GM23338 (cell line): Measurements from ENCODE around the gene NFIC. TPM values are rescaled to one million over a fixed set of nuclear protein-coding genes. Genes with fewer than 3 reads are reported as not detected.

ENCODE experiments used
- ATAC-seq: fragments of 200-7000 bp; cut with Tn5 transposase; 3 replicates; pipeline ENCODE4 v1.9.1; 2020
- DNase-seq: peaks from one replicate; pipeline ENCODE4 v3.0.0-alpha.2; 2015; ENCODE audit warnings: low spot score
- H2AFZ ChIP-seq: fragments of 200-600 bp; sonication (generic); 2 replicates; pipeline ENCODE4 v1.8.0; 2016; ENCODE audit warnings: antibody characterized with exemption, mild to moderate bottlenecking, moderate library complexity
- H3F3A ChIP-seq: fragments of 200-600 bp; sonication (generic); replicated peaks from 2 replicates; pipeline ENCODE4 v1.8.0; 2017; ENCODE audit warnings: antibody characterized with exemption, mixed run types, low read depth
- H3K27ac ChIP-seq: fragments of 200-600 bp; sonication (generic); 2 replicates; pipeline ENCODE4 v1.6.1; 2016; ENCODE audit warnings: low read depth
- H3K27me3 ChIP-seq: fragments of 200-600 bp; sonication (generic); 2 replicates; pipeline ENCODE4 v1.8.0; 2016; ENCODE audit warnings: mild to moderate bottlenecking, mixed run types, moderate library complexity; ENCODE audit not compliant: insufficient read depth
- H3K36me3 ChIP-seq: fragments of 200-600 bp; sonication (generic); 2 replicates; pipeline ENCODE4 v1.8.0; 2016; ENCODE audit warnings: mild to moderate bottlenecking; ENCODE audit not compliant: insufficient read depth
- H3K4me1 ChIP-seq: fragments of 200-600 bp; sonication (generic); 2 replicates; pipeline ENCODE4 v1.8.0; 2016; ENCODE audit warnings: mild to moderate bottlenecking, moderate library complexity; ENCODE audit not compliant: insufficient read depth
- H3K4me2 ChIP-seq: fragments of 200-600 bp; sonication (generic); 2 replicates; pipeline ENCODE4 v1.7.1; 2017; ENCODE audit warnings: mixed run types
- H3K4me3 ChIP-seq: fragments of 200-600 bp; sonication (generic); 2 replicates; pipeline ENCODE4 v1.6.1; 2016; ENCODE audit warnings: mixed run types
- H3K79me2 ChIP-seq: fragments of 200-600 bp; sonication (generic); replicated peaks from 2 replicates; pipeline ENCODE4 v1.8.0; 2017; ENCODE audit warnings: mild to moderate bottlenecking; ENCODE audit not compliant: insufficient read depth
- H3K9me2 ChIP-seq: fragments of 200-600 bp; sonication (generic); 2 replicates; pipeline ENCODE4 v1.8.0; 2017; ENCODE audit not compliant: insufficient read depth
- H4K20me1 ChIP-seq: fragments of 200-600 bp; sonication (generic); replicated peaks from 2 replicates; pipeline ENCODE4 v1.8.0; 2017; ENCODE audit warnings: mild to moderate bottlenecking; ENCODE audit not compliant: insufficient read depth
- H3K27ac Mint-ChIP-seq: 2 replicates; pipeline ENCODE4 v1.8.0; 2020; ENCODE audit warnings: inconsistent platforms, mild to moderate bottlenecking, moderate library complexity, mixed read lengths
- H3K27me3 Mint-ChIP-seq: 3 replicates; pipeline ENCODE4 v1.8.0; 2022; ENCODE audit warnings: low read depth, mild to moderate bottlenecking, moderate library complexity, mixed read lengths, inconsistent platforms; ENCODE audit not compliant: insufficient read depth, poor library complexity
- H3K36me3 Mint-ChIP-seq: 3 replicates; pipeline ENCODE4 v1.8.0; 2021; ENCODE audit warnings: low read depth, mild to moderate bottlenecking, inconsistent platforms, moderate library complexity, mixed read lengths
- H3K4me1 Mint-ChIP-seq: 3 replicates; pipeline ENCODE4 v1.8.0; 2020; ENCODE audit warnings: mild to moderate bottlenecking, inconsistent platforms, mixed read lengths
- H3K4me3 Mint-ChIP-seq: 3 replicates; pipeline ENCODE4 v1.8.0; 2021; ENCODE audit warnings: moderate library complexity, mild to moderate bottlenecking, inconsistent platforms, mixed read lengths
- H3K9me3 Mint-ChIP-seq: 3 replicates; pipeline ENCODE4 v1.8.0; 2020; ENCODE audit warnings: moderate library complexity, mild to moderate bottlenecking, inconsistent platforms, mixed read lengths
- CREB1 ChIP-seq: fragments of 250-450 bp; sonication (Bioruptor Pico); IDR thresholded peaks from 2 replicates; pipeline ENCODE4 v1.5.0; 2020; ENCODE audit warnings: low read depth, mild to moderate bottlenecking, moderate library complexity
- EZH2 ChIP-seq: fragments of 200-600 bp; sonication (generic); IDR thresholded peaks from one replicate; pipeline ENCODE4 v1.8.0; 2017; ENCODE audit warnings: antibody characterized with exemption, mild to moderate bottlenecking, low read depth; ENCODE audit not compliant: unreplicated experiment
- EZH2phosphoT487 ChIP-seq: fragments of 200-600 bp; sonication (generic); IDR thresholded peaks from one replicate; pipeline ENCODE4 v1.8.1; 2018; ENCODE audit warnings: antibody characterized with exemption; ENCODE audit not compliant: unreplicated experiment
- JUNB ChIP-seq: IDR thresholded peaks from one replicate; pipeline ENCODE4 v1.6.1; 2016; ENCODE audit warnings: antibody characterized with exemption; ENCODE audit not compliant: unreplicated experiment
- NANOG ChIP-seq: IDR thresholded peaks from 2 replicates; pipeline ENCODE4 v1.6.1; 2016; ENCODE audit warnings: antibody characterized with exemption, borderline replicate concordance
- POLR2AphosphoS5 ChIP-seq: IDR thresholded peaks from 2 replicates; pipeline ENCODE4 v1.6.1; 2016; ENCODE audit warnings: antibody characterized with exemption, low read depth
- STAT1 ChIP-seq: IDR thresholded peaks from one replicate; pipeline ENCODE4 v1.6.1; 2016; ENCODE audit warnings: antibody characterized with exemption; ENCODE audit not compliant: unreplicated experiment
- ZNF114 ChIP-seq: fragments of 250-450 bp; sonication (Bioruptor Pico); IDR thresholded peaks from 2 replicates; pipeline ENCODE4 v1.5.0; 2020; ENCODE audit warnings: mild to moderate bottlenecking, moderate library complexity
- ZNF331 ChIP-seq: fragments of 250-450 bp; sonication (Bioruptor Pico); IDR thresholded peaks from 2 replicates; pipeline ENCODE4 v1.5.0; 2020; ENCODE audit warnings: low read depth, mild to moderate bottlenecking, moderate library complexity
- polyA plus RNA-seq: library from polyadenylated mRNA; unstranded; fragments of >200 nt; fragmentation: Nextera tagmentation; extraction: Ambion mirVana; gene quantifications from 2 replicates; pipeline ENCODE4 v1.2.1, GENCODE V29; 2016
- total RNA-seq: library from RNA; depleted of rRNA; stranded (reverse); fragments of >200 nt; shearing (Covaris generic); gene quantifications from 2 replicates; pipeline ENCODE4 v1.2.3, GENCODE V29; 2014
- TF ChIP-seq, protein P1 (sequence below): IDR thresholded peaks from 2 replicates; pipeline ENCODE4 v1.6.1; 2016; ENCODE audit warnings: antibody characterized with exemption
- TF ChIP-seq, protein P2 (sequence below), 2 experiments: fragments of 200-600 bp in 1 of 2; sonication (generic) in 1 of 2; conservative IDR thresholded peaks; 2 replicates each; pipeline versions ENCODE4 v1.5.1 to v1.6.1; 2016 to 2017; ENCODE audit warnings: antibody characterized with exemption in 2 of 2, low read depth in 2 of 2, mild to moderate bottlenecking in 2 of 2, moderate library complexity in 1 of 2
- TF ChIP-seq, protein P3 (sequence below): IDR thresholded peaks from one replicate; pipeline ENCODE4 v1.6.1; 2018; ENCODE audit warnings: antibody characterized with exemption; ENCODE audit not compliant: unreplicated experiment

Gene NFIC
- total and polyA plus RNA-seq, 2 experiments from 2014 or later, result 1.3 to 5.3 TPM

DNA sequence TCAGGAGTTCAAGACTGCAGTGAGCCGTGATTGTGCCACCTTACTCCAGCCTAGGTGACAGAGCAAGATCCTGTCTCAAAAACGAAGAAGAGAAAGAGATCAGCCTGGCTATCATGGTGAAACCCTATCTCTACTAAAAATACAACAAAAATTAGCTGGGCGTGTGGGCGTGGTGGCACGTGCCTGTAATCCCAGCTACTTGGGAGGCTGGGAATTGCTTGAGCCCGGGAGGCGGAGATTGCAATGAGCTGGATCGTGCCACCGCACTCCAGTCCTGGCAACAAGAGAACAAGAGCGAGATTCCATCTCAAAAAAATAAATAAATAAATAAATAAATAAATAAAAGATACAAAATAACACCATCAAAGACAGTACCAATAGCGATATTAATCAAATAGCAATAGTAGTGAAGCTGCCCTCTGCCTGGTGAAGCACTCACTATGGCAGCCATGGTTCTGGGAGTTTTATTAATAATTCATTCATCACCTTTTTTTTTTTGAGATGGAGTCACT lies 53.9 kb downstream of the NFIC start (continued):
- TF ChIP-seq EZH2 (no peak), CREB1 (no peak), POLR2AphosphoS5 (no peak), STAT1 (no peak), ZNF331 (CRISPR knock-in tag) (no peak), JUNB (no peak), NANOG (no peak), ZNF114 (CRISPR knock-in tag) (no peak)
- TF ChIP-seq, protein P1, sequence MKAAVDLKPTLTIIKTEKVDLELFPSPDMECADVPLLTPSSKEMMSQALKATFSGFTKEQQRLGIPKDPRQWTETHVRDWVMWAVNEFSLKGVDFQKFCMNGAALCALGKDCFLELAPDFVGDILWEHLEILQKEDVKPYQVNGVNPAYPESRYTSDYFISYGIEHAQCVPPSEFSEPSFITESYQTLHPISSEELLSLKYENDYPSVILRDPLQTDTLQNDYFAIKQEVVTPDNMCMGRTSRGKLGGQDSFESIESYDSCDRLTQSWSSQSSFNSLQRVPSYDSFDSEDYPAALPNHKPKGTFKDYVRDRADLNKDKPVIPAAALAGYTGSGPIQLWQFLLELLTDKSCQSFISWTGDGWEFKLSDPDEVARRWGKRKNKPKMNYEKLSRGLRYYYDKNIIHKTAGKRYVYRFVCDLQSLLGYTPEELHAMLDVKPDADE, result no peak

DNA sequence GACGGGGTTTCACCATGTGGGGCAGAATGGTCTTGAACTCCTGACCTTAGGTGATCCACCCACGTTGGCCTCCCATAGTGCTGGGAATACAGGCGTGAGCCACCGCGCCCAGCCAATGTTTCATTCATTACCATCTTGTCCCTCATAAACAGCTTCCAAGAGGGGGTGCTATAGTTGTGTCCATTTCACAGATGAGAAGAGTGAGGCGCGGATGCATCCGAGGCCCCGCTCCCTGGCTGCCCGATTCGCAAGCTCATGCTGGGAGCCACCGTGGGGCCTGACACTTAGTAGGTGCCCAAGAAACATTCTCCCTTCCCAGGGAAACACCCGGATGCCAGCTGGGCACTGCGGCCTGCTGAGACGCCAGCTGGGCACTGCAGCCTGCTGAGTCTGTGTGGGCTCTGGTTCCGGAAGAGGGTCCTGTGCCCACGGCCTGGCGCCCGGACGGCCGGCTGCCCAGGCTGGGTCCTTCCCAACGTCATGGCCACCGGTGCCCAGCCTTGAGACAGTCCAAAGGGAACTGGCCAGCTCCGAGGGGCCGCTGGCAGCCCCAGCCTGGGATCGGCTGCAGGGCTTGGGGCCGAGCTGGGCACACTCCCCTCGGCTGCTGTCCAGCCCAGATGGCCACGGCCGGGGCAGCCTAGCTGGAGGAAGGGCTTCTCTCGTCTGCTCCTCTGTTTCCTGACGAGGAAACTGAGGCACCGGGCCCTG lies 54.7 kb downstream of the NFIC start:
- H3K27ac ChIP-seq, result no peak overlapping the region
- H3K27me3 Mint-ChIP-seq, result peaks cover 4% of the 10 kb centered on the region
- TF ChIP-seq ZNF331 (CRISPR knock-in tag) (no peak), EZH2 (no peak), CREB1 (no peak), NANOG (no peak), EZH2phosphoT487 (no peak), JUNB (no peak), STAT1 (no peak), ZNF114 (CRISPR knock-in tag) (no peak), POLR2AphosphoS5 (no peak)
- TF ChIP-seq, protein P2, sequence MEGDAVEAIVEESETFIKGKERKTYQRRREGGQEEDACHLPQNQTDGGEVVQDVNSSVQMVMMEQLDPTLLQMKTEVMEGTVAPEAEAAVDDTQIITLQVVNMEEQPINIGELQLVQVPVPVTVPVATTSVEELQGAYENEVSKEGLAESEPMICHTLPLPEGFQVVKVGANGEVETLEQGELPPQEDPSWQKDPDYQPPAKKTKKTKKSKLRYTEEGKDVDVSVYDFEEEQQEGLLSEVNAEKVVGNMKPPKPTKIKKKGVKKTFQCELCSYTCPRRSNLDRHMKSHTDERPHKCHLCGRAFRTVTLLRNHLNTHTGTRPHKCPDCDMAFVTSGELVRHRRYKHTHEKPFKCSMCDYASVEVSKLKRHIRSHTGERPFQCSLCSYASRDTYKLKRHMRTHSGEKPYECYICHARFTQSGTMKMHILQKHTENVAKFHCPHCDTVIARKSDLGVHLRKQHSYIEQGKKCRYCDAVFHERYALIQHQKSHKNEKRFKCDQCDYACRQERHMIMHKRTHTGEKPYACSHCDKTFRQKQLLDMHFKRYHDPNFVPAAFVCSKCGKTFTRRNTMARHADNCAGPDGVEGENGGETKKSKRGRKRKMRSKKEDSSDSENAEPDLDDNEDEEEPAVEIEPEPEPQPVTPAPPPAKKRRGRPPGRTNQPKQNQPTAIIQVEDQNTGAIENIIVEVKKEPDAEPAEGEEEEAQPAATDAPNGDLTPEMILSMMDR (conservative IDR thresholded peaks at IDR 0.05; ENCODE audit: low read depth in 2 of 2), result no peak
- TF ChIP-seq, protein P1, result no peak
- TF ChIP-seq, protein P3, sequence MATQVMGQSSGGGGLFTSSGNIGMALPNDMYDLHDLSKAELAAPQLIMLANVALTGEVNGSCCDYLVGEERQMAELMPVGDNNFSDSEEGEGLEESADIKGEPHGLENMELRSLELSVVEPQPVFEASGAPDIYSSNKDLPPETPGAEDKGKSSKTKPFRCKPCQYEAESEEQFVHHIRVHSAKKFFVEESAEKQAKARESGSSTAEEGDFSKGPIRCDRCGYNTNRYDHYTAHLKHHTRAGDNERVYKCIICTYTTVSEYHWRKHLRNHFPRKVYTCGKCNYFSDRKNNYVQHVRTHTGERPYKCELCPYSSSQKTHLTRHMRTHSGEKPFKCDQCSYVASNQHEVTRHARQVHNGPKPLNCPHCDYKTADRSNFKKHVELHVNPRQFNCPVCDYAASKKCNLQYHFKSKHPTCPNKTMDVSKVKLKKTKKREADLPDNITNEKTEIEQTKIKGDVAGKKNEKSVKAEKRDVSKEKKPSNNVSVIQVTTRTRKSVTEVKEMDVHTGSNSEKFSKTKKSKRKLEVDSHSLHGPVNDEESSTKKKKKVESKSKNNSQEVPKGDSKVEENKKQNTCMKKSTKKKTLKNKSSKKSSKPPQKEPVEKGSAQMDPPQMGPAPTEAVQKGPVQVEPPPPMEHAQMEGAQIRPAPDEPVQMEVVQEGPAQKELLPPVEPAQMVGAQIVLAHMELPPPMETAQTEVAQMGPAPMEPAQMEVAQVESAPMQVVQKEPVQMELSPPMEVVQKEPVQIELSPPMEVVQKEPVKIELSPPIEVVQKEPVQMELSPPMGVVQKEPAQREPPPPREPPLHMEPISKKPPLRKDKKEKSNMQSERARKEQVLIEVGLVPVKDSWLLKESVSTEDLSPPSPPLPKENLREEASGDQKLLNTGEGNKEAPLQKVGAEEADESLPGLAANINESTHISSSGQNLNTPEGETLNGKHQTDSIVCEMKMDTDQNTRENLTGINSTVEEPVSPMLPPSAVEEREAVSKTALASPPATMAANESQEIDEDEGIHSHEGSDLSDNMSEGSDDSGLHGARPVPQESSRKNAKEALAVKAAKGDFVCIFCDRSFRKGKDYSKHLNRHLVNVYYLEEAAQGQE, result no peak

More for the DNA sequence above, 54.7 kb downstream of the NFIC start:
- Histone ChIP-seq H2AFZ (no peak overlapping the region), H4K20me1 (no peaks in the 10 kb centered on the region), H3K4me1 (no peaks in the 10 kb centered on the region), H3K9me2 (no peaks in the 10 kb centered on the region), H3K27me3 (no peaks in the 10 kb centered on the region), H3F3A (no peaks in the 10 kb centered on the region), H3K36me3 (no peaks in the 10 kb centered on the region), H3K4me2 (no peak overlapping the region), H3K4me3 (no peak overlapping the region), H3K79me2 (no peaks in the 10 kb centered on the region)
- H3K4me3 Mint-ChIP-seq, result no peak overlapping the region
- no peak for DNase-seq
- no peaks in the 10 kb centered on the region for H3K36me3 Mint-ChIP-seq
- no peaks in the 10 kb centered on the region for H3K4me1 Mint-ChIP-seq
- H3K27ac Mint-ChIP-seq, result no peak overlapping the region
- H3K9me3 Mint-ChIP-seq, result no peaks in the 10 kb centered on the region
- no peak for ATAC-seq
